ENCODE data around the gene PCDHGA11.
"Not testable (repeated sequence)": the region's sequence is repeated elsewhere in the genome, so short reads cannot be mapped to it uniquely, and the experiment has no call there.

The PCDHGA11 gene

DNA sequence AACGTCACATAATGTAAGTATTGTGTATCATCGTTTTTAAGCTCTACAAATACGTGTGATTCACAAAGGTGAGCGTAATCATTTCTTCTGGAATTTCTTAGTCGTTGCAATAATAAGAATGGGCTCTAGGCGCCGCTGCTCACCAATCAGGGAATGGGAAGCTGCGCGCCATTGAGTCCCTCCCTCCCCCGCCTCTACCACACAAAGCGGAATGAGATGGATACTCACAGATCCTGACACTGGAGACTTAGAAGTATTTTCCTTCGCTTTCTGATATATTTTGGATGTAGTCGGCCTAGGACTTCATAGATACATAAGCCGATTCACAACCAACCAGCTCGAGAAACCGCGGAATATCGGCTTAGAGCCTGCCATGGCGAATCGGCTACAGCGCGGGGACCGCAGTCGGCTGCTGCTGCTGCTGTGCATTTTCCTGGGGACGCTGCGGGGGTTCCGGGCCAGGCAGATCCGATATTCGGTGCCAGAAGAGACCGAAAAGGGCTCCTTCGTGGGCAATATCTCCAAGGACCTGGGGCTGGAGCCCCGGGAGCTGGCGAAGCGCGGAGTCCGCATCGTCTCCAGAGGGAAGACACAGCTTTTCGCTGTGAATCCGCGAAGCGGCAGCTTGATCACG is at the start of gene PCDHGA11:
Gene PCDHGA11 (plus strand): TSS at position 197 of the 634 bp plus-strand sequence. CDS start 177 bp downstream, at position 374.
- no peak for DNase-seq (ENCODE audit: low read depth in 2 of 2, low spot score in 1 of 2)

DNA sequence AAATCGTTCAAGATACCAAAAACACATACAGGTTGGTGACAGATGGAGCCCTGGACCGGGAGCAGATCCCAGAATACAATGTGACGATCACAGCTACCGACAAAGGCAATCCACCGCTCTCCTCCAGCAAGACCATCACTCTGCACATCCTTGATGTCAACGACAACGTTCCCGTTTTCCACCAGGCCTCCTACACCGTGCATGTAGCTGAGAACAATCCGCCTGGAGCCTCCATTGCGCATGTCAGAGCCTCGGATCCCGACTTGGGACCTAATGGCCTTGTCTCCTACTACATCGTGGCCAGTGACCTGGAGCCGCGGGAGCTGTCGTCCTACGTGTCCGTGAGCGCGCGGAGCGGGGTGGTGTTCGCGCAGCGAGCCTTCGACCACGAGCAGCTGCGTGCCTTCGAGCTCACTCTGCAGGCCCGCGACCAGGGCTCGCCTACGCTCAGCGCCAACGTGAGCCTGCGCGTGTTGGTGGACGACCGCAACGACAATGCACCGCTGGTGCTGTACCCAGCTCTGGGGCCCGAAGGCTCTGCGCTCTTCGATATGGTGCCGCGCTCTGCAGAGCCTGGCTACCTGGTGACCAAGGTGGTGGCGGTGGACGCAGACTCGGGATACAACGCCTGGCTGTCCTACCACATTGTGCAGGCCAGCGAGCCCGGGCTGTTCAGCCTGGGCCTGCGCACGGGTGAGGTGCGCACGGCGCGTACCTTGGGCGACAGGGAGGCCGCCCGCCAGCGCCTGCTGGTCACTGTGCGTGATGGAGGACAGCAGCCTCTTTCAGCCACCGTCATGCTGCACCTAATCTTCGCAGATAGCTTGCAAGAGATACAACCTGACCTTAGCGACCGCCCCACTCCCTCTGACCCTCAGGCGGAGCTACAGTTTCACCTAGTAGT is 49.0 kb upstream of the PCDHGA11 start:
- no peak for DNase-seq (ENCODE audit: low read depth in 2 of 2, low spot score in 1 of 2)

DNA sequence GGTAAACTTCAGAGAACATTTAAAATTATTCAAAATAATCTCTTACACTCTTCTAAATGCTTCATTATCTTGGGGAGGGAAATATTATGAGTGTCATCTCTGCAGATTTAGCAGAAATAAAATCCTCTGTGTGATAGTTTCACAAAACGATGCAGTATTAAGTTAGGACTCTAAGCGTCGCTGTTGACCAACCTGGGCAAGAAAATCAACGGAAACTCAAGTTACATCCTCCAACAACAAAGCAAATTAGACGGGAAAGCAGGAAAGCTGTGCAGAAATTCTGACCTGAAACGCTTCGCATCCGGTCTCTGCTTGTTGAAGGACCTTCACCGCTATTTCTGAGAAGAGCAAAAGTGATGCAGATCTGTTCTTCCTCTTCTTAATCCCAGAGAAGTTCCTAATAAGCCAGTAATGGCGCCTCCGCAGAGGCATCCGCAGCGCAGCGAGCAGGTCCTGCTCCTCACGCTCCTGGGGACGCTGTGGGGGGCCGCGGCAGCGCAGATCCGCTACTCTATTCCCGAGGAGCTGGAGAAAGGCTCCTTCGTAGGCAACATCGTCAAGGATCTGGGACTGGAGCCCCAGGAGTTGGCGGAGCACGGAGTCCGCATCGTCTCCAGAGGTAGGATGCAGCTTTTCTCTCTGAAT is 47.1 kb upstream of the PCDHGA11 start, which contains the start of gene PCDHGA6:
Gene PCDHGA6 (plus strand): TSS at position 219 of the 645 bp plus-strand sequence. CDS start 193 bp downstream, at position 412.
- DNase-seq (ENCODE audit: low read depth in 2 of 2, low spot score in 1 of 2), result no peak

DNA sequence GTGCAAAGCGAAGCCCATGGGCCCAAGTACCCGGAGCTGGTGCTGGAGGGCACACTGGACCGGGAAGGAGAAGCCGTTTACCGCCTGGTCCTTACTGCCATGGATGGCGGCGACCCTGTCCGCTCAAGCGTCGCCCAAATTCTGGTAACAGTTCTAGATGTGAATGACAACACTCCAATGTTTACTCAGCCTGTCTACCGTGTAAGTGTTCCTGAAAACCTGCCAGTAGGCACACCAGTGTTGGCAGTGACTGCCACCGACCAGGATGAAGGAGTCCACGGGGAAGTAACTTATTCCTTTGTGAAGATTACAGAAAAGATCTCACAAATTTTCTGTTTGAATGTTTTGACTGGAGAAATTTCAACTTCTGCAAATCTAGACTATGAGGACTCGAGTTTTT is 46.2 kb upstream of the PCDHGA11 start:
- no peak for DNase-seq (ENCODE audit: low read depth in 2 of 2, low spot score in 1 of 2)

DNA sequence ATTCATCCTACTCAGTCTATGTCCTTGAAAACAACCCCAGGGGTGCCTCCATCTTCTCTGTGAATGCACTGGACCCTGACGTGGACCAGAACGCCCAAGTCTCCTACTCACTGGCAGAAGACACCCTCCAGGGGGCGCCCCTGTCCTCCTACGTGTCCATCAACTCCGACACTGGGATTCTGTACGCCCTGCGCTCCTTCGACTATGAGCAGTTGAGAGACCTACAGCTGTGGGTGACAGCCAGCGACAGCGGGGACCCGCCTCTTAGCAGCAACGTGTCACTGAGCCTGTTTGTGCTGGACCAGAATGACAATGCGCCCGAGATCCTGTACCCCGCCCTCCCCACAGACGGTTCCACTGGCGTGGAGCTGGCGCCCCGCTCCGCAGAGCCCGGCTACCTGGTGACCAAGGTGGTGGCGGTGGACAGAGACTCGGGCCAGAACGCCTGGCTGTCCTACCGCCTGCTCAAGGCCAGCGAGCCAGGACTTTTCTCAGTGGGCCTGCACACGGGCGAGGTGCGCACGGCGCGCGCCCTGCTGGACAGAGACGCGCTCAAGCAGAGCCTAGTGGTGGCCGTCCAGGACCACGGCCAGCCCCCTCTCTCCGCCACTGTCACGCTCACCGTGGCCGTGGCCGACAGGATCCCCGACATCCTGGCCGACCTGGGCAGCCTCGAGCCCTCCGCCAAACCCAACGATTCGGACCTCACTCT is 45.3 kb upstream of the PCDHGA11 start:
- DNase-seq (ENCODE audit: low read depth in 2 of 2, low spot score in 1 of 2), result not testable (repeated sequence)

DNA sequence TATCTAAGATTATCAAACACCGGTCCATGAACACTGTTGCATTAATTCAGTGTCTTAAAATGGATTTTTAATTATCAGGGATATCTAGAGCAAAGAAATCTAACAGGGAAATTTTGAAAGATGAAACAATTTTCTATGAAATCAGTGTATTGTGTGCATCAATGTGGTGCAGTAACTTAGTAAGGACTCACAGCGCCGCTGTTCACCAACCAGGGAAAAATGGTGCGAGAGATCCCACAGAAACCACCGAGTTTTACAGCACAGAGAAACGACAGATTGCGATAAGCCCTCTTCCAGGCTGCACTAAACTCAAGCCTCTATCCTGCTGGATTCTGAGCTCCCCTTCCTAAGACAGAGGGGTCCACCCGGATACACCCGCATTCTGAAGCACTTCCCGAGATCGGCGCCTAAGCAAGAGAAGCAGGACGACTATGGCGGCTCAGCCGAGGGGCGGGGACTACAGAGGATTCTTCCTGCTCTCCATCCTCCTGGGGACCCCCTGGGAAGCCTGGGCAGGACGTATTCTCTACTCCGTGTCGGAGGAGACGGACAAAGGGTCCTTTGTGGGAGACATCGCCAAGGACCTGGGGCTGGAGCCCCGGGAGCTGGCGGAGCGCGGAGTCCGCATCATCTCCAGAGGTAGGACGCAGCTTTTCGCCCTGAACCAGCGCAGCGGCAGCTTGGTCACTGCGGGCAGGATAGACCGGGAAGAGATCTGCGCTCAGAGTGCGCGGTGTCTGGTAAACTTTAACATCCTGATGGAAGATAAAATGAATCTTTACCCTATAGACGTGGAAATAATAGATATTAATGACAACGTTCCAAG is 38.2 kb upstream of the PCDHGA11 start, which contains the start of gene PCDHGA7:
Gene PCDHGA7 (plus strand): TSS at position 274 of the 826 bp plus-strand sequence. CDS start 158 bp downstream, at position 432.
- no peak for DNase-seq (ENCODE audit: low read depth in 2 of 2, low spot score in 1 of 2)

DNA sequence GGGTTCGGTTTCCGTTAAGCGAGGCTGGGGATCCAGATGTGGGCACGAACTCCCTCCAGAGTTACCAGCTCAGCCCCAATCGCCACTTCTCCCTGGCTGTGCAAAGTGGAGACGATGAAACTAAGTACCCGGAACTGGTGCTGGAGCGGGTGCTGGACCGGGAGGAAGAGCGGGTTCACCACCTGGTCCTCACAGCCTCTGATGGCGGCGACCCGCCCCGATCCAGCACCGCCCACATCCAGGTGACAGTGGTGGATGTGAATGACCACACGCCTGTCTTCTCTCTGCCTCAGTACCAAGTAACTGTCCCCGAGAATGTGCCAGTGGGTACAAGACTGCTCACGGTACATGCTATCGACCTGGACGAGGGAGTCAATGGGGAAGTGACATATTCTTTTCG is 37.5 kb upstream of the PCDHGA11 start:
- DNase-seq (ENCODE audit: low read depth in 2 of 2, low spot score in 1 of 2), result no peak

DNA sequence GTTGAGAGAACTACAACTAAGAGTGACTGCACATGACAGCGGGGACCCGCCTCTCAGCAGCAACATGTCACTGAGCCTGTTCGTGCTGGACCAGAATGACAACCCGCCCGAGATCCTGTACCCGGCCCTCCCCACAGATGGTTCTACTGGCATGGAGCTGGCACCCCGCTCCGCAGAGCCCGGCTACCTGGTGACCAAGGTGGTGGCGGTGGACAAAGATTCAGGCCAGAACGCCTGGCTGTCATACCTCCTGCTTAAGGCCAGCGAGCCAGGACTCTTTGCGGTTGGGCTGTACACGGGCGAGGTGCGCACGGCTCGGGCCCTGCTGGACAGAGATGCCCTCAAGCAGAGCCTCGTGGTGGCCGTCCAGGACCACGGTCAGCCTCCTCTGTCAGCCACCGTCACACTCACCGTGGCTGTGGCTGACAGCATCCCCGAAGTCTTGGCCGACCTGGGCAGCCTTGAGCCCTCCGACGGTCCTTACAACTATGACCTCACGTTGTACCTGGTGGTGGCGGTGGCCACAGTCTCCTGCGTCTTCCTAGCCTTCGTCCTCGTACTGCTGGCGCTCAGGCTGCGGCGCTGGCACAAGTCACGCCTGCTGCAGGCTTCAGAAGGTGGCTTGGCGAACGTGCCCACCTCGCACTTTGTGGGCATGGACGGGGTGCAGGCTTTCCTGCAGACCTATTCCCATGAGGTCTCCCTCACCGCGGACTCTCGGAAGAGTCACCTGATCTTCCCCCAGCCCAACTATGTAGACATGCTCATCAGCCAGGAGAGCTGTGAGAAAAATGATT is 36.2 kb upstream of the PCDHGA11 start:
- no peak for DNase-seq (ENCODE audit: low read depth in 2 of 2, low spot score in 1 of 2)

DNA sequence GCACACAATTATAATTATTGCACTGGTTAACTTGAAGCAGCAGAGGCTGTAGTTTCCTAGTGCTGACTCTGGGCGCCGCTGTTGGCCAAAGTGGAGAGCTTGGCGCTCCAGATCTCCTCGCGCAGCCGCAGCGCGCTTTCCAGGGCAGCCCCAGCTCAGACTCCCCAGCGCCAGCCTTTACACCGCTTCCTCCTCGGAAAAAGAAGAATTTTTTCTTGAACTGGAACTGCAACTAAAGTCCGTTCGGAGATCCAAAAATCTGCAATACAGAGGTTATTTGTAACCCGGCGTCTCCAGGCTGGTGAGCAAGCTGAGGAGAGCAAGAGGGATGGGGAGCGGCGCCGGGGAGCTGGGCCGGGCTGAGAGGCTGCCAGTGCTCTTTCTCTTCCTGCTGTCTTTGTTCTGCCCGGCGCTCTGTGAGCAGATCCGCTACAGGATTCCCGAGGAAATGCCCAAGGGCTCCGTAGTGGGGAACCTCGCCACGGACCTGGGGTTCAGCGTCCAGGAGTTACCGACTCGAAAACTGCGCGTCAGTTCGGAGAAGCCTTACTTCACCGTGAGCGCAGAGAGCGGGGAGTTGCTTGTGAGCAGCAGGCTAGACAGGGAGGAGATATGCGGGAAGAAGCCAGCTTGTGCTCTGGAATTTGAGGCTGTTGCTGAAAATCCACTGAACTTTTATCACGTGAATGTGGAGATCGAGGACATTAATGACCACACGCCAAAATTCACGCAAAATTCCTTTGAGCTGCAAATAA is 33.1 kb upstream of the PCDHGA11 start, which contains the start of gene PCDHGB4:
Gene PCDHGB4 (plus strand): TSS at position 142 of the 755 bp plus-strand sequence. CDS start 187 bp downstream, at position 329.
- DNase-seq (ENCODE audit: low read depth in 2 of 2, low spot score in 1 of 2), result not testable (repeated sequence)

DNA sequence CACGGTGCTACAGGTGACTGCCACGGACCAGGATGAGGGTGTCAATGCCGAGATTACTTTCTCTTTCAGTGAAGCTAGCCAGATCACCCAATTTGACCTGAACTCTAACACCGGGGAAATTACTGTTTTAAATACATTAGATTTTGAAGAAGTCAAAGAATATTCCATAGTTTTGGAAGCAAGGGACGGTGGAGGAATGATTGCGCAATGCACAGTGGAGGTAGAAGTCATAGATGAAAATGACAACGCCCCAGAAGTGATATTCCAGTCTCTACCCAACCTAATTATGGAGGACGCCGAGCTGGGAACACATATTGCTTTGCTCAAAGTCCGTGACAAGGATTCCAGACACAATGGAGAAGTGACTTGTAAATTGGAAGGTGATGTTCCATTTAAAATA is 32.2 kb upstream of the PCDHGA11 start:
- no peak for DNase-seq (ENCODE audit: low read depth in 2 of 2, low spot score in 1 of 2)

DNA sequence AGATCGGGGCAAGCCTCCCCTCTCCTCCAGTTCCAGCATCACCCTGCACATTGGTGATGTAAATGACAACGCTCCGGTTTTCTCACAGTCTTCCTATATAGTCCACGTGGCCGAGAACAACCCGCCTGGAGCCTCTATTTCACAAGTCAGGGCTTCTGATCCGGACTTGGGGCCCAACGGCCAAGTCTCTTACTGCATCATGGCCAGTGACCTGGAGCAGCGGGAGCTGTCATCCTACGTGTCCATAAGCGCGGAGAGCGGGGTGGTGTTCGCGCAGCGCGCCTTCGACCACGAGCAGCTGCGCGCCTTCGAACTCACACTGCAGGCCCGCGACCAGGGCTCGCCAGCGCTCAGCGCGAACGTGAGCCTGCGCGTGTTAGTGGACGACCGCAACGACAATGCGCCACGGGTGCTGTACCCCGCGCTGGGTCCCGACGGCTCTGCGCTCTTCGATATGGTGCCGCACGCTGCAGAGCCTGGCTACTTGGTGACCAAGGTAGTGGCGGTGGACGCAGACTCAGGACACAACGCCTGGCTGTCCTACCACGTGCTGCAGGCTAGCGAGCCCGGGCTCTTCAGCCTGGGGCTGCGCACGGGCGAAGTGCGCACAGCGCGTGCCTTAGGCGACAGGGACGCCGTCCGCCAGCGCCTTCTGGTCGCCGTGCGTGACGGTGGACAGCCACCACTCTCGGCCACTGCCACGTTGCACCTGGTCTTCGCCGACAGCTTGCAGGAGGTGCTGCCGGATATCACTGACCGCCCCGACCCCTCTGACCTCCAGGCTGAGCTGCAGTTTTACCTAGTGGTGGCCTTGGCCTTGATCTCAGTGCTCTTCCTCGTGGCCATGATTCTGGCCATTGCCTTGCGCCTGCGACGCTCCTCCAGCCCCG is 31.5 kb upstream of the PCDHGA11 start:
- no peak for DNase-seq (ENCODE audit: low read depth in 2 of 2, low spot score in 1 of 2)

DNA sequence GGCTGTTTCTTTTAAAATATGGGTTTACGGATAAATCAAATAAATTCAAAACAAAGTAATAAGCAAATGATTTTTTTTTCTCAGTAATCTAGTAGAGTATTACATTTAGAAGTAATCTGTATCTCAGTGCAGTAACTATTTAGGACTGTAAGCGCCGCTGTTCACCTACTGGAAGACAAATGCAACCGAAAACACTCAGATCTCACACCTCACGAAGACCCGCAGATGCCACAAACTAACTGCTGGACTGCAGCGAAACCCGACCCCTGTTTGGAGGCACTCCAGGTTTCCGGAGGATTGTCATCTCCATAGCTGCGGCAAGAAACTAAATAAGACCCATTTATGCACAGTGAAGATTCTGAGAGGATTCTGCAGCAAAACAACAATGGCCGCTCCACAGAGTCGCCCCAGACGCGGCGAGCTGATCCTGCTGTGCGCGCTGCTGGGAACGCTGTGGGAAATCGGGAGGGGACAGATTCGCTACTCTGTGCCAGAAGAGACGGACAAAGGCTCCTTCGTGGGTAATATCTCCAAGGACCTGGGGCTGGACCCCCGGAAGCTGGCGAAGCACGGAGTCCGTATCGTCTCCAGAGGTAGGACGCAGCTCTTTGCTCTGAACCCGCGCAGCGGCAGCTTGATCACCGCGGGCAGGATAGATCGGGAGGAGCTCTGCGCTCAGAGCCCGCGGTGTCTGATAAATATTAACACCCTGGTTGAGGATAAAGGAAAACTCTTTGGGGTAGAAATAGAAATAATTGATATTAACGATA is 28.2 kb upstream of the PCDHGA11 start, which contains the start of gene PCDHGA8:
Gene PCDHGA8 (plus strand): TSS at position 205 of the 770 bp plus-strand sequence. CDS start 181 bp downstream, at position 386.
- DNase-seq (ENCODE audit: low read depth in 2 of 2, low spot score in 1 of 2), result no peak

DNA sequence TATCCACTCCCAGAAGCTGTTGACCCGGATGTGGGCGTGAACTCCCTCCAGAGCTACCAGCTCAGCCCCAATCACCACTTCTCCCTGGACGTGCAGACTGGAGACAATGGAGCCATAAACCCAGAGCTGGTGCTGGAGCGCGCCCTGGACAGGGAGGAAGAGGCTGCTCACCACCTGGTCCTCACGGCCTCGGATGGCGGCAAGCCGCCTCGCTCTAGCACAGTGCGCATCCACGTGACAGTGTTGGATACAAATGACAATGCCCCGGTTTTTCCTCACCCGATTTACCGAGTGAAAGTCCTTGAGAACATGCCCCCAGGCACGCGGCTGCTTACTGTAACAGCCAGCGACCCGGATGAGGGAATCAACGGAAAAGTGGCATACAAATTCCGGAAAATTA is 27.6 kb upstream of the PCDHGA11 start:
- DNase-seq (ENCODE audit: low read depth in 2 of 2, low spot score in 1 of 2), result no peak

DNA sequence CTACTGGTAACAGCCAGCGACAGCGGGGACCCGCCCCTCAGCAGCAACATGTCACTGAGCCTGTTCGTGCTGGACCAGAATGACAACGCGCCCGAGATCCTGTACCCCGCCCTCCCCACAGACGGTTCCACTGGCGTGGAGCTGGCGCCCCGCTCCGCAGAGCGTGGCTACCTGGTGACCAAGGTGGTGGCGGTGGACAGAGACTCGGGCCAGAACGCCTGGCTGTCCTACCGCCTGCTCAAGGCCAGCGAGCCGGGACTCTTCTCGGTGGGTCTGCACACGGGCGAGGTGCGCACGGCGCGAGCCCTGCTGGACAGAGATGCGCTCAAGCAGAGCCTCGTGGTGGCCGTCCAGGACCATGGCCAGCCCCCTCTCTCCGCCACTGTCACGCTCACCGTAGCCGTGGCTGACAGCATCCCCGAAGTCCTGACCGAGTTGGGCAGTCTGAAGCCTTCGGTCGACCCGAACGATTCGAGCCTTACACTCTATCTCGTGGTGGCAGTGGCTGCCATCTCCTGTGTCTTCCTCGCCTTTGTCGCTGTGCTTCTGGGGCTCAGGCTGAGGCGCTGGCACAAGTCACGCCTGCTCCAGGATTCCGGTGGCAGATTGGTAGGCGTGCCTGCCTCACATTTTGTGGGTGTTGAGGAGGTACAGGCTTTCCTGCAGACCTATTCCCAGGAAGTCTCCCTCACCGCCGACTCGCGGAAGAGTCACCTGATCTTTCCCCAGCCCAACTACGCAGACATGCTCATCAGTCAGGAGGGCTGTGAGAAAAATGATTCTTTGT is 26.3 kb upstream of the PCDHGA11 start:
- not testable (repeated sequence) for DNase-seq (ENCODE audit: low read depth in 2 of 2, low spot score in 1 of 2)

DNA sequence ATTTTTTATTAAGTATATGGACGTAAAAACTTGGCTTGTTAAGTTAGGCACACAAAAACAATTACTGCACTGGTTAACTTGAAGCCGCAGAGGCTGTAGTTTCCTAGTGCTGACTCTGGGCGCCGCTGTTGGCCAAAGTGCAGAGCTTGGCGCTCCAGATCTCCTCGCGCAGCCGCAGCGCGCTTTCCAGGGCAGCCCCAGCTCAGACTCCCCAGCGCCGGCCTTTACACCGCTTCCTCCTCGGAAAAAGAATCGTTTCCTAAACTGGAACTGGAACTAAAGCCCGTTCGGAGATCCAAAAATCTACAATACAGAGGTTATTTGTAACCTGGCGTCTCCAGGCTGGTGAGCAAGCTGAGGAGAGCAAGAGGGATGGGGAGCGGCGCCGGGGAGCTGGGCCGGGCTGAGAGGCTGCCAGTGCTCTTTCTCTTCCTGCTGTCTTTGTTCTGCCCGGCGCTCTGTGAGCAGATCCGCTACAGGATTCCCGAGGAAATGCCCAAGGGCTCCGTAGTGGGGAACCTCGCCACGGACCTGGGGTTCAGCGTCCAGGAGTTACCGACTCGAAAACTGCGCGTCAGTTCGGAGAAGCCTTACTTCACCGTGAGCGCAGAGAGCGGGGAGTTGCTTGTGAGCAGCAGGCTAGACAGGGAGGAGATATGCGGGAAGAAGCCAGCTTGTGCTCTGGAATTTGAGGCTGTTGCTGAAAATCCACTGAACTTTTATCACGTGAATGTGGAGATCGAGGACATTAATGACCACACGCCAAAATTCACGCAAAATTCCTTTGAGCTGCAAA is 22.9 kb upstream of the PCDHGA11 start, which contains the start of gene PCDHGB5:
Gene PCDHGB5 (plus strand): TSS at position 192 of the 796 bp plus-strand sequence. CDS start 181 bp downstream, at position 373.
- DNase-seq (ENCODE audit: low read depth in 2 of 2, low spot score in 1 of 2), result not testable (repeated sequence)
